ENCODE data around the gene TRAT1. TPM values are rescaled to one million over a fixed set of nuclear protein-coding genes. Genes with fewer than 3 reads are reported as not detected.

Gene TRAT1
- total RNA-seq (2022; extraction: Qiagen RNA extraction) = not detected in 5 replicates

GRCh38 chr3:108822123-108822897 is at the start of gene TRAT1:
Gene TRAT1 (plus strand): TSS chr3:108822786. CDS start chr3:108822928, 142 bp downstream.

Other genes starting within 250 kb of the TRAT1 start
- 14.3 to 22.8 TPM (median 18.9 TPM) in 5 replicates for gene CIP2A, start 233.3 kb upstream of the TRAT1 start, total RNA-seq (2022; extraction: Qiagen RNA extraction)
- 3.5 to 4.4 TPM (median 4.1 TPM) in 5 replicates for gene DZIP3, start 233.1 kb upstream of the TRAT1 start, total RNA-seq (2022; extraction: Qiagen RNA extraction)
- gene RETNLB, start 65.4 kb upstream of the TRAT1 start, total RNA-seq (2022; extraction: Qiagen RNA extraction) = not detected in 5 replicates
- not detected in 5 replicates for gene GUCA1C, start 131.1 kb downstream of the TRAT1 start, total RNA-seq (2022; extraction: Qiagen RNA extraction)